SK-N-SH (cell line): ENCODE measurements around the gene PDILT.

Experiments used
- NFIC ChIP-seq: IDR thresholded peaks from 2 replicates; pipeline ENCODE4 v1.4.0; 2012; ENCODE audit warnings: borderline replicate concordance
- SIN3A ChIP-seq: IDR thresholded peaks from 2 replicates; pipeline ENCODE4 v1.6.1; 2012; ENCODE audit warnings: low read depth, mild to moderate bottlenecking, low read length, moderate library complexity, borderline replicate concordance
- TAF1 ChIP-seq: IDR thresholded peaks from 2 replicates; pipeline ENCODE4 v1.6.1; 2012; ENCODE audit warnings: low read depth, mild to moderate bottlenecking, low read length, moderate library complexity, borderline replicate concordance
- TF ChIP-seq, protein P1 (sequence below): fragments of 200-600 bp; sonication (generic); IDR thresholded peaks from 2 replicates; pipeline ENCODE4 v1.6.1; 2017; ENCODE audit warnings: antibody characterized with exemption, mild to moderate bottlenecking, moderate library complexity
- TF ChIP-seq, protein P2 (sequence below): IDR thresholded peaks from 2 replicates; pipeline ENCODE4 v1.4.0; 2012; ENCODE audit warnings: low read depth

DNA sequence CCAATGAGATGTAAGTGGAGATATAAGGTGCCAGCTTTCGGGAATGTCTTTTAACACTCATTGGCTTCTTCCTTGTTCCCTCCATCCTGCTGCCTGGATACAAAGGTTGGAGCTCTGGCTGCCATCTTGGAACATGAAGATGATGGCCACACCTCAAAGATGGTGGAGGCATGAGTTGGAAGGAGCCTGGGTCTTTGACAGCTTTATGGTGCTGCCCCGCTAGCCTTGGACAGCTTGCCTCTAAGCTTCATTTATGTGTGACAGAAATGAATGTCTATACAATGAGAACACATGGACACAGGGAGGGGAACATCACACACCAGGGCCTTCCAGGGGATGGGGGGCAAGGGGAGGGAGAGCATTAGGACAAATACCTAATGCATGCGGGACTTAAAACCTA lies 90.8 kb downstream of the PDILT start:
- TF ChIP-seq SIN3A (no peak), TAF1 (no peak), NFIC (no peak)
- TF ChIP-seq, protein P1, sequence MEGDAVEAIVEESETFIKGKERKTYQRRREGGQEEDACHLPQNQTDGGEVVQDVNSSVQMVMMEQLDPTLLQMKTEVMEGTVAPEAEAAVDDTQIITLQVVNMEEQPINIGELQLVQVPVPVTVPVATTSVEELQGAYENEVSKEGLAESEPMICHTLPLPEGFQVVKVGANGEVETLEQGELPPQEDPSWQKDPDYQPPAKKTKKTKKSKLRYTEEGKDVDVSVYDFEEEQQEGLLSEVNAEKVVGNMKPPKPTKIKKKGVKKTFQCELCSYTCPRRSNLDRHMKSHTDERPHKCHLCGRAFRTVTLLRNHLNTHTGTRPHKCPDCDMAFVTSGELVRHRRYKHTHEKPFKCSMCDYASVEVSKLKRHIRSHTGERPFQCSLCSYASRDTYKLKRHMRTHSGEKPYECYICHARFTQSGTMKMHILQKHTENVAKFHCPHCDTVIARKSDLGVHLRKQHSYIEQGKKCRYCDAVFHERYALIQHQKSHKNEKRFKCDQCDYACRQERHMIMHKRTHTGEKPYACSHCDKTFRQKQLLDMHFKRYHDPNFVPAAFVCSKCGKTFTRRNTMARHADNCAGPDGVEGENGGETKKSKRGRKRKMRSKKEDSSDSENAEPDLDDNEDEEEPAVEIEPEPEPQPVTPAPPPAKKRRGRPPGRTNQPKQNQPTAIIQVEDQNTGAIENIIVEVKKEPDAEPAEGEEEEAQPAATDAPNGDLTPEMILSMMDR: no peak
- TF ChIP-seq, protein P2, sequence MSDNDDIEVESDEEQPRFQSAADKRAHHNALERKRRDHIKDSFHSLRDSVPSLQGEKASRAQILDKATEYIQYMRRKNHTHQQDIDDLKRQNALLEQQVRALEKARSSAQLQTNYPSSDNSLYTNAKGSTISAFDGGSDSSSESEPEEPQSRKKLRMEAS: no peak
